ENCODE measurements around the gene IP6K3.

The IP6K3 gene

DNA sequence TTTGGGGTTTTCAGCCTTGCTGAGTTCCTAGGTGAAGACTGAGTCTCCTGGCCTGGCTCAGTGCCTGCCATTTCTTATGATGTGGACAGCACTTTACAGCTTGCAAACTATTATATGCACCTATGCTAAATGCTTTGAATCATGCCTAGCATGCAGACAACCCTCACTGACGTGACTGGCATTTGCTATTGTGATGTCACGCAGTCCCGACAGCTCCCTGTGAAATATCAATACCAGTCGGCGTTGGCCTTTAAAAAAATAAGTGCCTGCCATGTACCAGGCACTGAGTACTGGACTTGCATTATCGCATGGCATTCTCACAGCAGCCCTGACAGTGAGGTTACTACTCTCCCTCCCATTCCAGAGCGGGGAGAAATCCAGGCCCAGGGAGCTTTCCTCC, 70.7 kb downstream of the IP6K3 start:
- H3K27ac ChIP-seq = no peak overlapping the region
- no peak for TF ChIP-seq ZFX (IDR thresholded peaks at IDR 0.05)
- TF ChIP-seq, protein P1, sequence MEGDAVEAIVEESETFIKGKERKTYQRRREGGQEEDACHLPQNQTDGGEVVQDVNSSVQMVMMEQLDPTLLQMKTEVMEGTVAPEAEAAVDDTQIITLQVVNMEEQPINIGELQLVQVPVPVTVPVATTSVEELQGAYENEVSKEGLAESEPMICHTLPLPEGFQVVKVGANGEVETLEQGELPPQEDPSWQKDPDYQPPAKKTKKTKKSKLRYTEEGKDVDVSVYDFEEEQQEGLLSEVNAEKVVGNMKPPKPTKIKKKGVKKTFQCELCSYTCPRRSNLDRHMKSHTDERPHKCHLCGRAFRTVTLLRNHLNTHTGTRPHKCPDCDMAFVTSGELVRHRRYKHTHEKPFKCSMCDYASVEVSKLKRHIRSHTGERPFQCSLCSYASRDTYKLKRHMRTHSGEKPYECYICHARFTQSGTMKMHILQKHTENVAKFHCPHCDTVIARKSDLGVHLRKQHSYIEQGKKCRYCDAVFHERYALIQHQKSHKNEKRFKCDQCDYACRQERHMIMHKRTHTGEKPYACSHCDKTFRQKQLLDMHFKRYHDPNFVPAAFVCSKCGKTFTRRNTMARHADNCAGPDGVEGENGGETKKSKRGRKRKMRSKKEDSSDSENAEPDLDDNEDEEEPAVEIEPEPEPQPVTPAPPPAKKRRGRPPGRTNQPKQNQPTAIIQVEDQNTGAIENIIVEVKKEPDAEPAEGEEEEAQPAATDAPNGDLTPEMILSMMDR (conservative IDR thresholded peaks at IDR 0.05) = no peak

DNA sequence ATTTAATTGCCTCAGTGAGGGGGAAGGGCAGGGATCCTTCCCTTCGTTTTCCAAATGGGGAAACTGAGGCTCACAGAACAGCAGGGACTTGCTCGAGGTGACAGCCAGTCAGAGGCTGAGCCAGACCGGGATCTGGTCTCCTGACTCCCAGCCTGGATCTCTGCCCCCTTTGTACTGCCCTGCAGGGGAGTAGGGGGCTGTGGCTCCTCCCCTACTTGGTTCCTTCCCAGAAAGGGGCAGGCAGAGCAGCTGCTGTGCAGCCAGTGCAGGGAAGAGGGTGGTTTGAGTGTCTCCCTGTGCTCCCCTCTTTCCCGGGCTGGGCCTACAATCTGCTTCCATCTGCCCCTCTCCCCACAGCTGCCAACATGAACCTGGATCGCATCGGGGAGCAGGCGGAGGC, 72.9 kb downstream of the IP6K3 start:
- no peak overlapping the region for H3K27ac ChIP-seq
- TF ChIP-seq, protein P1 (conservative IDR thresholded peaks at IDR 0.05) = no peak
- TF ChIP-seq ZFX (IDR thresholded peaks at IDR 0.05) = no peak

GRCh38 chr6:33672808-33673207, 73.9 kb downstream of the IP6K3 start:
- H3K27ac ChIP-seq = no peak overlapping the region
- no peak for TF ChIP-seq ZFX (IDR thresholded peaks at IDR 0.05)
- TF ChIP-seq, protein P1 (conservative IDR thresholded peaks at IDR 0.05) = no peak

GRCh38 chr6:33671744-33672072, 75.0 kb downstream of the IP6K3 start:
- H3K27ac ChIP-seq = no peak overlapping the region
- TF ChIP-seq, protein P1 (conservative IDR thresholded peaks at IDR 0.05) = no peak
- no peak for TF ChIP-seq ZFX (IDR thresholded peaks at IDR 0.05)

All from C4-2B (cell line).